Measurements from ENCODE around the gene ZZZ3. TPM values are rescaled to one million over a fixed set of nuclear protein-coding genes. Genes with fewer than 3 reads are reported as not detected.

ZZZ3 gene
- 48.4 and 49.8 TPM in 2 replicates for total RNA-seq (2021)
- Bru-seq, nascent RNA = percentile 96 among the genes with signal in this experiment
- percentile 93 among the genes with signal in this experiment for BruChase-seq, experiment 1, labeled RNA remaining after a 2-hour chase
- BruChase-seq, experiment 2, labeled RNA remaining after a 6-hour chase = percentile 76 among the genes with signal in this experiment
- long read RNA-seq, full-length matches to known transcripts = 8 of 54 reads
- long read RNA-seq, partial matches to known transcripts = 4 of 54 reads
- long read RNA-seq, other reads (novel, unspliced or antisense) = 42 of 54 reads

- peaks cover 44% of the 10 kb centered on the region for H4K20me1 ChIP-seq (ENCODE audit: insufficient read depth)
- TF ChIP-seq EZH2 (IDR thresholded peaks at IDR 0.05; ENCODE audit: low read depth) = no peak
- peak within 1 kb of the TSS; percentile 92 for H3K4me3 ChIP-seq
- ChIA-PET POLR2A (ENCODE audit: unreplicated experiment) (interaction anchor here (0.6 to 0.7 kb wide), 6 partner anchors 52 to 1528 kb away, joined by 3 to 18 read pairs (median 6); partner anchors contain the start of gene MIGA1), CTCF (interaction anchor here (0.7 kb wide), 1 partner anchor 322 kb away, joined by 8 read pairs; no protein-coding TSS in a partner anchor)
- no peaks in the 10 kb centered on the region for H3K9me3 ChIP-seq (ENCODE audit: insufficient read depth, low read depth)
- peak within 1 kb of the TSS; percentile 98 for H2AFZ ChIP-seq
- peak; percentile 86 to 88 for DNase-seq
- peaks cover 50% of the 10 kb centered on the region for H3K79me2 ChIP-seq (ENCODE audit: low read depth)
- H3K36me3 ChIP-seq (ENCODE audit: low read depth) = 0 out of 2 replicates have a peak, but pooled peaks cover 5% of the 10 kb centered on the region
- peak within 1 kb of the TSS; percentile 94 for H3K4me2 ChIP-seq
- H3K9me2 ChIP-seq (ENCODE audit: insufficient read depth) = no peaks in the 10 kb centered on the region
- TSS peak; percentile 43 for BruUV-seq (replicated peaks)
- H3K27ac ChIP-seq = peak within 1 kb of the TSS; percentile 96
- peaks cover 34% of the 10 kb centered on the region for H3K4me1 ChIP-seq (replicated peaks; ENCODE audit: insufficient read depth)
- H3K27me3 ChIP-seq (ENCODE audit: insufficient read depth, low read depth) = no peaks in the 10 kb centered on the region
- H3F3A ChIP-seq (ENCODE audit: insufficient read depth, low read depth) = peaks cover 21% of the 10 kb centered on the region; the same call in 1 of the 2 replicates
- intact Hi-C loops (cut with micrococcal nuclease; ENCODE audit: unreplicated experiment) = loop anchor here (2.0 to 10.0 kb wide), 4 partner anchors 75 to 535 kb away; no protein-coding TSS in a partner anchor
These were observed at the start of gene ZZZ3 for GRCh38 chr1:77682460-77683159. Gene ZZZ3, minus strand, starts transcription at chr1:77682658. Its CDS starts 49,304 bp downstream, at chr1:77633354.

- no peak for DNase-seq
- no peaks in the 10 kb centered on the region for H3K9me3 ChIP-seq (ENCODE audit: insufficient read depth, low read depth)
- no peaks in the 10 kb centered on the region for H3K27me3 ChIP-seq (ENCODE audit: insufficient read depth, low read depth)
- H2AFZ ChIP-seq = no peak overlapping the region
- no peak overlapping the region for H3K4me3 ChIP-seq
- ChIA-PET POLR2A (ENCODE audit: unreplicated experiment) (no interaction called here), CTCF (no interaction called here)
- peaks cover 12% of the 10 kb centered on the region for H3F3A ChIP-seq (ENCODE audit: insufficient read depth, low read depth)
- peaks cover 4% of the 10 kb centered on the region for H4K20me1 ChIP-seq (ENCODE audit: insufficient read depth)
- no peaks in the 10 kb centered on the region for H3K4me1 ChIP-seq (replicated peaks; ENCODE audit: insufficient read depth)
- intact Hi-C loops (cut with micrococcal nuclease; ENCODE audit: unreplicated experiment) = no loop called here
- no peaks in the 10 kb centered on the region for H3K79me2 ChIP-seq (ENCODE audit: low read depth)
- H3K4me2 ChIP-seq = no peak overlapping the region
- no peaks in the 10 kb centered on the region for H3K9me2 ChIP-seq (ENCODE audit: insufficient read depth)
- BruUV-seq (replicated peaks) = no TSS peak
- H3K36me3 ChIP-seq (ENCODE audit: low read depth) = peaks cover 30% of the 10 kb centered on the region
- TF ChIP-seq EZH2 (IDR thresholded peaks at IDR 0.05; ENCODE audit: low read depth) = no peak
- no peak for TF ChIP-seq CTCF (conservative IDR thresholded peaks at IDR 0.05)
- H3K27ac ChIP-seq = no peak overlapping the region
These were observed 49.6 kb upstream of the ZZZ3 start for GRCh38 chr1:77732090-77732489.

- TF ChIP-seq EZH2 (IDR thresholded peaks at IDR 0.05; ENCODE audit: low read depth) = no peak
- TF ChIP-seq CTCF (conservative IDR thresholded peaks at IDR 0.05) = no peak
- peaks cover 67% of the 10 kb centered on the region for H3K36me3 ChIP-seq (ENCODE audit: low read depth)
- H3K9me3 ChIP-seq (ENCODE audit: insufficient read depth, low read depth) = no peaks in the 10 kb centered on the region
- no peaks in the 10 kb centered on the region; the same call in 1 of the 2 replicates for H3F3A ChIP-seq (ENCODE audit: insufficient read depth, low read depth)
- H3K27ac ChIP-seq = no peak overlapping the region
- H3K4me3 ChIP-seq = no peak overlapping the region
- intact Hi-C loops (cut with micrococcal nuclease; ENCODE audit: unreplicated experiment) = loop anchor here (10.0 kb wide), 1 partner anchor 239 kb away; no protein-coding TSS in a partner anchor
- CTCF ChIA-PET = no interaction called here
- no peak overlapping the region for H2AFZ ChIP-seq
- no TSS peak for BruUV-seq (replicated peaks)
- no peaks in the 10 kb centered on the region; the same call in 1 of the 2 replicates for H4K20me1 ChIP-seq (ENCODE audit: insufficient read depth)
- H3K4me2 ChIP-seq = no peak overlapping the region
- no peak for DNase-seq
- H3K9me2 ChIP-seq (ENCODE audit: insufficient read depth) = no peaks in the 10 kb centered on the region
- POLR2A ChIA-PET (ENCODE audit: unreplicated experiment) = no interaction called here
- no peaks in the 10 kb centered on the region for H3K27me3 ChIP-seq (ENCODE audit: insufficient read depth, low read depth)
- no peaks in the 10 kb centered on the region for H3K79me2 ChIP-seq (ENCODE audit: low read depth)
- H3K4me1 ChIP-seq (replicated peaks; ENCODE audit: insufficient read depth) = no peaks in the 10 kb centered on the region
These were observed 43.2 kb upstream of the ZZZ3 start for GRCh38 chr1:77725706-77726105.
